Astrocyte (in vitro differentiated cells and primary cell): Measurements from ENCODE around the gene MEGF11.

Experiments used
- CTCF ChIP-seq: IDR thresholded peaks from 2 replicates; pipeline ENCODE4 v1.5.1; 2011; ENCODE audit warnings: low read depth, mild to moderate bottlenecking, inconsistent platforms, low read length, moderate library complexity; ENCODE audit not compliant: insufficient read depth
- EZH2 ChIP-seq: IDR thresholded peaks from 2 replicates; pipeline ENCODE4 v1.6.1; 2012; ENCODE audit warnings: mild to moderate bottlenecking, low read length, inconsistent platforms; ENCODE audit not compliant: insufficient read depth

GRCh38 chr15:66284271-66284670, 30.7 kb upstream of the MEGF11 start:
- TF ChIP-seq CTCF (no peak), EZH2 (no peak)
